GM12872 (cell line): ENCODE measurements around the gene ANKRD10.

Experiments used
- CTCF ChIP-seq: IDR thresholded peaks from 3 replicates; pipeline ENCODE4 v1.5.1; 2011; ENCODE audit warnings: low read depth, mild to moderate bottlenecking, low read length, moderate library complexity; ENCODE audit not compliant: insufficient read depth

ANKRD10 gene

GRCh38 chr13:110882972-110883371 lies 31.9 kb downstream of the ANKRD10 start:
- no peak for TF ChIP-seq CTCF

- no peak for TF ChIP-seq CTCF
Measured at GRCh38 chr13:110881839-110882627, 32.8 kb downstream of the ANKRD10 start.

- TF ChIP-seq CTCF: no peak
Measured at GRCh38 chr13:110880627-110881026, 34.2 kb downstream of the ANKRD10 start.

- no peak for TF ChIP-seq CTCF
Measured at GRCh38 chr13:110879482-110879881, 35.4 kb downstream of the ANKRD10 start.

GRCh38 chr13:110877737-110878258 lies 37.1 kb downstream of the ANKRD10 start:
- no peak for TF ChIP-seq CTCF

- TF ChIP-seq CTCF: no peak
Measured at GRCh38 chr13:110876609-110877008, 38.3 kb downstream of the ANKRD10 start.

GRCh38 chr13:110875241-110875640 lies 39.6 kb downstream of the ANKRD10 start:
- TF ChIP-seq CTCF: no peak
